ENCODE data around the gene CPA3.

The CPA3 gene

DNA sequence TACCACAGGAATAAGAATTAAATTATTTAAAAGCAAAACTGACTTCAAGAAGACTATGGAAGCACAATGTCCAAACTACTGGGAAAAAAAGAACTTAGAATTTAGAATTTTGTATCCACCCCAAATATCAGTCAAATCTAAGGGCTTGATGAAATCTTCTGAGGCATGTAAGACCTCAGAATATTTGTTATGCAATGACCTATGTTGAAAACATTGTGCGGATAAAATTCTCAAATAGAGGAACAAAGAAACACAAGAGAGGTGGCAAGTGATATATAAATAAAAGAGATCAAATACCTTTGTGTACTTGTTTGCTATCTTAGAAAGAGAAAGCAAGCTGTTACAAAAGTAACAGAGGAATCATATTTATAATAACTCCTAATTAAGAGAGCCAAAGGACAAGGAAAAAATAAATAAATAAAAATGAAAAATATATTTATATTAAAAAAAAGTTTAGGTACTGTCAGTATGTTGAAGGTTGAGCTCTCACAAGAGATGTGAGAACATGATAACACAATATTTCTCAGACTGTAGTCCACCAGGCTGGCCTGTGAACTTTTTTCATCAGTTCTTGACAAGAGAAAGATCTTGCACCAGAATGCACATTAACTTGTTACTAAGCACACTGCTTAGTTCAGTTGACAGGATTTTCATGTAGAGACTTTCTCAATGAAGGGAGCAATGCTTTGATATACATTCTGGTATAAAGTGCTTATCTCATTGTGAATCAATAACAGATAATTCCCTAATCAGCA, 50.0 kb downstream of the CPA3 start:
- no peak for DNase-seq (ENCODE audit: low read depth in 2 of 2)

GRCh38 chr3:148916132-148916531, 51.0 kb downstream of the CPA3 start:
- DNase-seq (ENCODE audit: low read depth in 2 of 2) = no peak

DNA sequence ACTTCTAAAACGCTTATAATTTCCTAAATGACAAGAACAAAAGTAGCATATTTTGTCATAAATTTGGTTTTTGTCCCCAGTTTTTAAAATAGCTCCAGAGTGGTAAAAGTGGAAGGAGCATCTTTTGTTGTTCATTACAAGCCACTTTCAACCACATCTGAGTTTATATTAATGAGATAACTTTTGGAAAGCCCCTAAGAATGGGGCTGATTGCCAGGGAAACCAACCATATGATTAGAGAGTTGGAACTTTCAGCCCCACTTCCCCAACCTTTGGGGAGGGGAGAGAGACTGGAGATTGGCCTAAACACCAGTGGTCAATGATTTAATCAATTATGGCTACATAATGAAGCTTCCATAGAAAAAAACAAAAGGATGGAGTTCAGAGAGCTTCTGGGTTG, 57.4 kb downstream of the CPA3 start:
- no peak for DNase-seq (ENCODE audit: low read depth in 2 of 2)

- no peak for DNase-seq (ENCODE audit: low read depth in 2 of 2)
Observed at GRCh38 chr3:148923592-148923991, 58.5 kb downstream of the CPA3 start.

GRCh38 chr3:148924562-148924961, 59.5 kb downstream of the CPA3 start:
- DNase-seq (ENCODE audit: low read depth in 2 of 2) = no peak

- DNase-seq (ENCODE audit: low read depth in 2 of 2) = no peak
Observed at GRCh38 chr3:148925845-148926244, 60.7 kb downstream of the CPA3 start.

DNA sequence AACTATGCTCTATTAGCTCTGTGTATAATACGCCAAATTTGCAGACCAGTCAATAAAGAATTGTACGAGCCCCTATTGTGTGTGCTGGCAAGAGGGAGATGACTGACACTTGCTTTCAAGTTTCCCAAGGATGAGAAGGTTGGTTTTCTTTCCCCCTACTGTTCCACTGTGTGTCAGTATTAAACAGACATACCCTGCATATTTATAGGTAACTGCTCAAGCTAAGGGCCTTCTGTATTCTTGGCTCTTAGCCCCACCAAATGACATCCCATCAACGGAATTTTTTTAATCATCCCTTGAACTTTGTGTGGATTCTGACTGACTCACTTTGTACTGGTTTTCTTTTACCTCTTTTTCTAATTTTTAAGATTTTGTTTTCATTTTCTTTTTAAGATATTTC, 65.7 kb downstream of the CPA3 start:
- no peak for DNase-seq (ENCODE audit: low read depth in 2 of 2)

DNA sequence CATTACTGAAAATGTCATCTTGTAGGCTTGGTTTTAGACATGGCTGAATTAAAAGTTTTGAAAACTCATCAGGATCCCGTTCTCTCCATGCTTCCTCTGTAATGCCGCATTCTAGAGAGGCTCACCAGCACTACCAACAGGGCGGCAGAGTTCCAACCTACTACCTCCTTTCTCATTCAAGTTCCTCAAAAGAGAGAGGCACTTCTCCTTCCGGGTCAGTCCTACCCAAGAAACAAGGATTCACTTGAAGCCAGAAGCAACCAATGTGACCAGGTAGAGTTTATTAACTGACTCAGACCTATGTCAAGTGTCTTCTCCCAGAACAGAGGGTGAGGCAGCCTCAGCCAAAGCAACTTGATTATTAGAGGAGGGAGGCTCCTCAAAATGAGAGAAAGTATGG, 66.5 kb downstream of the CPA3 start:
- no peak for DNase-seq (ENCODE audit: low read depth in 2 of 2)

DNA sequence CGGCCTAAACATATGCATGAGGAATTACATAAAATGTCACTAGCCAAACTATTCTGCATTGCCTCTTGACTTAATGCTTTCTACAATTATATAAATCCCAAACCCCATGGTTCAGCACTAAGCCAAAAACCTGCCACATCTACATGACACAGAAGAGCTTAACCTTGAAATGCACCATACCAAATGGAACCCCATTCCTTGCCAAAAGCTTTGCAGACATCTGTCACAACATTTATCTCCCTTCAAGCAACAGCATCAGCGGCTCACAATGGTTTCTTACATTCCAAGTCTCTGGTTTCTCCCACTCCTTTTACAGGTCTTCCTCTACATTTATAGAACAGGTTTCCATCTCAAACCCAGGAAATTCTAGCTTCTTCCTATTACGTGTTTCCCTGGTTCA, 67.9 kb downstream of the CPA3 start:
- no peak for DNase-seq (ENCODE audit: low read depth in 2 of 2)

DNA sequence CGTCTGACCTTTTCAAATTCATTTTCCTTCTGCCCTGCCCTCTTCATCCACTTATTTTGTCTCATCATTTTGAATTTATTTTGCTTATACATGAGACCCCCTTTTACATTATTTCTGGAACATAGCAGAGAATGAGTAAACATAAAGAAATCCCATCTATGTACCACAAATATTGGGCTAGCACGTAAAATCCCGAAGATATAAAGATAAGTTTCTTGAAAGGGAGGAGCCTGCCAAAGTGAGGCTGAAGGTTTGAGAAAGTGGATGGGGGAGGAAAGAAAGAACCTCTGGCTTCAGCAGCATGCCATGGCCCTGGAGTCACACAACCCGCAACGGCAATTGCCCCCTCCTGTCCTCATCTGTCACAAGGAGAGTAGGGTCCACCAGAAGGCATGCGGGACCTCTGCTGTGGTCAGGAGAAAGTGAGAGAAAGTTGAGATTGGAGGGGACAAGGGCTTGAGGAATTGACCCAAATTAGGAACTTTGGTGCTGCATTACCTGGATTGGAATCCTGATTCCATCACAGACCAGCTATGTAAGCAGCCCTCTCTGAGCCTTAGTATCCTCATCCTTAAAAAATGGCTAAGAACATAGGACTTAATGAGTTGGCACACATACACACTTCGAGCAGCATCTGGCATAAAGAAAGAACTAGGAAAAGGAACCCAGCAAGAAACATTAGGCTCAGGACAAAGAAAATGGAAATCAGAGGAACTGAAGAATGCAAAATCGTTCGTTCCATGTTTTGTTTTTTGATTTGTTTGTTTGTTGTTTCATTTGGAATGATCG, 72.6 kb downstream of the CPA3 start:
- no peak for DNase-seq (ENCODE audit: low read depth in 2 of 2)

DNA sequence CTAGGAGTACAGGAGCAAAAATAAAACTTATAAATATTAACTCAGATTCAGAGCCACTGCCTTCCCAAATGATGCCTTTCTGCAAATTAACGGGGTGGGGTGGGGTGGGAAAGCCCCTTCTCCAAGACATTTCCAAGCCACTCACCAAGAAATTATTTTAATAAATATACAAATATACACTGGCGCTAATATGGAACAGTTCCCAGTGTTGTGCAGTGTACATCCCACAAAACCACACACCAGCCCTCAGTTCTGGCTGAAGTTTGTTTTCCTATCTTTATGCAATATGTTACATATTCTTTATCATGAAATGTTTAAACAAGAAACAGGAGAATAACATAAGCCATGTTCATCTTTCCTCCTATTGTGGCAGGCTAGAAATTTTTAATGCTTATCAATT, 73.2 kb downstream of the CPA3 start:
- DNase-seq (ENCODE audit: low read depth in 2 of 2) = no peak

DNA sequence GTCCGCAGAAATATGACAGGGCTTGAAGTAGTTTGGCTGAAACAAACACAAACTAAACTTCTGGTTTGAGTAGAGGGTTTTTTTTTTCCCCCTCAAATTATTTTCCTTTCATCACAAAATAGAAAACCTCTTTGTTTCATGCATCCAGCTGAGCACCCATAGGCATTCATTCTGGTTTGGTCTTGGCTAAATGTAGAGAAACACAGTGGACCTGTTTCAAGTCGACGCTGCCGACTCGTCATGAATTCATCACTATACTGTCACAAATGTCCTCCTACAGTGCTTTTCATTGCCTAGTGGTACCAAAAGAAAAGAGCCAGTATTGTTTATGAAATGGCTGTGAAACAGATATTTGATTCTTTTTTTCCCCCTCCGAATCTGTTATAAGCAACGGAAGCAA, 73.8 kb downstream of the CPA3 start:
- no peak for DNase-seq (ENCODE audit: low read depth in 2 of 2)

GRCh38 chr3:148940983-148941382, 75.9 kb downstream of the CPA3 start:
- no peak for DNase-seq (ENCODE audit: low read depth in 2 of 2)

DNA sequence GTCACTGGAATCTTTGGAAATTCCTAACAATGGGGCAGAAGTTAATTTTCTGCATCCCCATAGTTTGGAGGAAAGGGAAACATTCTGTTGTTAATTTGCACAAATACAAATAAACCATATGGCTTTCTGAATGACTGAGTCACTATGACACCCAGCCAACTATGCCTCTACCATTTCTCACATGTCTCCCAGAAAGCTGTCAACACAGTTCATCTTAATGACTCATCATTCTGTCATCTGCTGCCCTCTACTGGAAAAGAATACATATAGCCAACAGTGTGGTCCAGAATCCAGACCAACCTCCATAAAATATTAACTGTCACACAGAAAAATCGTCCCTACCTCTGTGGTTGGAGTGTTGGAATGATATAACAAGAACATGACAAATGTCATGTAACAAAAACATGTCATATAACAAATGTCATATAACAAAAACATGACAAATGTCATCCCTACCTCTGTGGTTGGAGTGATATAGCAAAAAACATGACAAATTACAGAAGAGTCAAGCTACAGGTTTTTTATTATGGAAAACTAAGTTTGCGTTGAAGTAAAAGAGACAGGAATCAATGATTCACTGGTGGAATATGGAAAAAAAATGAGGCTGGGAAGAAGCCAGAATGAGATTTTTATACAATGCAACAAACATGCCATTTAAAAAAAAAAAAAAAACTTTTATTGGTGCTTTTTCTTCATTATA, 78.6 kb downstream of the CPA3 start:
- DNase-seq (ENCODE audit: low read depth in 2 of 2) = no peak

- DNase-seq (ENCODE audit: low read depth in 2 of 2) = no peak
Observed at GRCh38 chr3:148945116-148945515, 80.0 kb downstream of the CPA3 start.
